Coronary artery (tissue), 2 donors: Measurements from ENCODE around the gene RCOR1.
"Not testable (repeated sequence)": the region's sequence is repeated elsewhere in the genome, so short reads cannot be mapped to it uniquely, and the experiment has no call there.

Experiments
- DNase-seq: peaks from one replicate; pipeline ENCODE4 v3.0.0-alpha.2; 2017; ENCODE audit warnings: low spot score
- H3K27ac ChIP-seq, 2 donors: fragments of 200-600 bp; sonication (generic); one replicate each; pipeline ENCODE4 v1.5.1; 2016 to 2019
- H3K4me3 ChIP-seq: fragments of 200-600 bp; sonication (generic); 2 replicates; pipeline ENCODE4 v1.5.1; 2016; ENCODE audit warnings: mild to moderate bottlenecking, moderate library complexity
- TF ChIP-seq, protein P1 (sequence below): fragments of 200-600 bp; sonication (generic); IDR thresholded peaks from one replicate; pipeline ENCODE4 v1.5.1; 2019; ENCODE audit warnings: antibody characterized with exemption

RCOR1 gene

DNA sequence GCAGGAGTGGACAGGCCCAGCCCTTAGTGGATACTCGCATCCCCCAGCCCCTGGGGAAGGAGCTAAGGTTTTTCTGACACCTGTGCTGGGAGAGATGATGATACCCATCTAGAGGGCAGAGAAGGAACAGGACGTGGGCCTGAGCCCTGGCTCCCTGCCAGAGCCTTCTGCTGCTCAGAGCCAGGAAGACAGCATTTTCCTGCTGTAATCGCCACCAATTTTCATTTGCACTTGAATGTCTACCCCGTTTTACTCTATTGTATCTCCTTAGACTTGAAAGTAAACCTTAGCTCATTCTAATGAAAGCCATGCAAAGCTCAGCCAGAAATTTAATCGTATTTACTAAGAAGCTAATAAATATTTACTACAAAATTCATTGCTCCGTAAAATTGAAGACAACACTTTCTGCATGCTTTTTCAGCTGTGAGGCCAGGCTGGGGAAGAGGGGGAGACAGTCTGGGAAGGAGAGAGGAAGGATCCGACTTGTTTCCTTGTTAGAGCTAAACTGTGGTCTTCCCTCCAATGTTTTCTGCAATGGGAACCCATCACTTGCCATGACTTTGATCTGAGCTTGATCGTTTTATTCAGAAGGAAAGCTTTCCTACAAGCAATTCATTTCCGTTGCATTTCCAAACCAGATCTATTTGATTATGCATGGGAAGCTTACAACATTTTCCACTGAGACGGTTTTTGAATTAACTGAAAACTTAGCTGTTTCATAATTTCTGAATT is 167.2 kb downstream of the RCOR1 start:
- no peak overlapping the region for H3K4me3 ChIP-seq
- no peak for DNase-seq
- H3K27ac ChIP-seq = no peak overlapping the region
- TF ChIP-seq, protein P1, sequence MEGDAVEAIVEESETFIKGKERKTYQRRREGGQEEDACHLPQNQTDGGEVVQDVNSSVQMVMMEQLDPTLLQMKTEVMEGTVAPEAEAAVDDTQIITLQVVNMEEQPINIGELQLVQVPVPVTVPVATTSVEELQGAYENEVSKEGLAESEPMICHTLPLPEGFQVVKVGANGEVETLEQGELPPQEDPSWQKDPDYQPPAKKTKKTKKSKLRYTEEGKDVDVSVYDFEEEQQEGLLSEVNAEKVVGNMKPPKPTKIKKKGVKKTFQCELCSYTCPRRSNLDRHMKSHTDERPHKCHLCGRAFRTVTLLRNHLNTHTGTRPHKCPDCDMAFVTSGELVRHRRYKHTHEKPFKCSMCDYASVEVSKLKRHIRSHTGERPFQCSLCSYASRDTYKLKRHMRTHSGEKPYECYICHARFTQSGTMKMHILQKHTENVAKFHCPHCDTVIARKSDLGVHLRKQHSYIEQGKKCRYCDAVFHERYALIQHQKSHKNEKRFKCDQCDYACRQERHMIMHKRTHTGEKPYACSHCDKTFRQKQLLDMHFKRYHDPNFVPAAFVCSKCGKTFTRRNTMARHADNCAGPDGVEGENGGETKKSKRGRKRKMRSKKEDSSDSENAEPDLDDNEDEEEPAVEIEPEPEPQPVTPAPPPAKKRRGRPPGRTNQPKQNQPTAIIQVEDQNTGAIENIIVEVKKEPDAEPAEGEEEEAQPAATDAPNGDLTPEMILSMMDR = no peak

DNA sequence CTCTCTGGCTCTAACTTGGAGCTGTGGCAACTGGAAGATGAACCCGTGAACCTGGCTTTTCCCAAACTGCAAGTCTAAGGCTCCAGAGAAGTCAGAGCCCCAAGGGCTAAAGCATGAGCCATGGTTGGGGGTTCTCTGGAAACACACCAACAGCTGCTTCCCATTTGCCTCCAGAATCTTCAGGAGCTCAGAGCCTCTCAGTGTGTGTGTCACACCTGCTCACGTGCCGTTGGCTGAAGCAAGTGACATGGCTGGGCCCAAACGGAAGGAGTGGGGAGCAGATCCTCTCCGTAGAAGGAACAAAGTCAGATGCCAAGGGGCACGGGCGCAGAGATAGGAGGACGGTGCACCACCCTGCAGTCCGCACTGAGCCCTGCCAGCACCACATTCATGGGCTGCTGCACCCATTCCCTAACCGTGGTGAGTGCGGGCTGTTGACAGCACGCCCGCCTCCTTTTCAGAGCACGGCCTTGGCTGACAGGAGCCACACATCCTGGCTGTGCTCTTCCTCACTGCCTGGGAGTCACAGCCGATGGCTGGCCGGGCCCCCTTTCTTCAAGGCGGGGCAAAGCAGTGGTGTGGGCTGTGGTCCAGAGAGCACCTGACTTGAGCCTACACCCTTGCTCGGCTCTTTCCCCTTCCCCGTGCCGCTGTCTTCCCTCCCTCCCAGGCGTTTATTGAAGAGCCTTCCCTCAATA is 168.2 kb downstream of the RCOR1 start:
- Histone ChIP-seq H3K4me3 (no peak overlapping the region), H3K27ac (no peak overlapping the region)
- TF ChIP-seq, protein P1 = no peak
- no peak for DNase-seq

DNA sequence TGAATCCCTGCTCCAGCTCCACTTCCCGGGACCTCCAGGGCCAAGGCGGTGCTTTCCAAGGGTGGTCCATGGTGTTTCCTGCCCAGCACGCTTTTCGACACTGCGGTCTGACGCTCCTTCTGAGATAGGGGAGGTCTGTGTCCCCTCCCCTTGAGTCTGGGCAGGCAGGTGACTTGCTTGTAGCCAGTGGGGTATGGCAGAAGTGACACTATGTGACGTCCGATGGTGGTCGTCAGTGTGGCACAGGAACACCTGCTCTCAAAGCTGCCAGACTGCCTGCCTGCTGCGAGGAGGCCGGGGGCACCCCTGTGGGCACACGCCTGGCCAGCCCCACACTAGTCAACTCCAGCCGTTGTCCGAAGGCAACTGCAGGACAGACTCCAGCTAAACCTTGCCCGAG is 168.8 kb downstream of the RCOR1 start:
- no peak overlapping the region for H3K4me3 ChIP-seq
- no peak overlapping the region for H3K27ac ChIP-seq
- TF ChIP-seq, protein P1 = no peak
- no peak for DNase-seq

DNA sequence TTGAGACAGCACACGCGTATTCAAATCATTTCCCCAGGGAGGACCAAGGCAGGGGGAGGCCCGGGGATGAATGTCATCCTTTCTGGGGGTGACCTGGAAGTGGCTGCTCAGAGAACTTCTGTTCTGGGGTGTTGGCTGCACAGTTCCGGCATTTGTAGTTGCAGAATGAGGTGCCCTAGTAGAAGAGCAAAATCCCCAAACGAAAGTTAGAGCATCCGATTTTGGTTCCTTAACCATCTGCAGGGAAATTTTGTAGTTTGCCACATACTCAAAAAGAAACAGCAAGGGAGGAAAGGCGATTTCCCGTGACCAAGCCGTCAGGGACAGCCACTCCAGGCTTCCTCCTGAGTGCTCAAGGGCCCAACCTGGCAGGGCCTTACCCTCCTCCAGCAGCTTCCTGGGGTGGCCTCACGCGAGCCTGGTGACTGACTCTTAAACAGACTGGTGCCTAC is 171.8 kb downstream of the RCOR1 start:
- no peak for DNase-seq
- no peak overlapping the region for H3K27ac ChIP-seq
- TF ChIP-seq, protein P1 = no peak
- no peak overlapping the region for H3K4me3 ChIP-seq

DNA sequence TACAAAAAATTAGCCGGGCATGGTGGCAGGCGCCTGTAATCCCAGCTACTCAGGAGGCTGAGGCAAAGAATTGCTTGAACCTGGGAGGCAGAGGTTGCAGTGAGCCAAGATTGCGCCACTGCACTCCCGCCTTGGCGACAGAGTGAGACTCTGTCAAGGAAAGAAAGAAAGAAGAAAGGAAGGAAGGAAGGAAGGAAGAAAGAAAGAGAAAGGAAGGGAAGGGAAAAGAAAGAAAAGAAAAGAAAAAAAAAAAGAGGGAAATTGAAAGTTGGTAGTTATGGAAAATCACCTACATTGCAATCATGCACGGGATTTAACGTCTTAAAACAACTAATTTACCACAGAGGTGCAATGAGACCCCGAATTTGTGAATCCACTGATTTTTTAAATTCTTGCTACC is 173.3 kb downstream of the RCOR1 start:
- H3K27ac ChIP-seq, DNase-seq, H3K4me3 ChIP-seq: not testable (repeated sequence)

DNA sequence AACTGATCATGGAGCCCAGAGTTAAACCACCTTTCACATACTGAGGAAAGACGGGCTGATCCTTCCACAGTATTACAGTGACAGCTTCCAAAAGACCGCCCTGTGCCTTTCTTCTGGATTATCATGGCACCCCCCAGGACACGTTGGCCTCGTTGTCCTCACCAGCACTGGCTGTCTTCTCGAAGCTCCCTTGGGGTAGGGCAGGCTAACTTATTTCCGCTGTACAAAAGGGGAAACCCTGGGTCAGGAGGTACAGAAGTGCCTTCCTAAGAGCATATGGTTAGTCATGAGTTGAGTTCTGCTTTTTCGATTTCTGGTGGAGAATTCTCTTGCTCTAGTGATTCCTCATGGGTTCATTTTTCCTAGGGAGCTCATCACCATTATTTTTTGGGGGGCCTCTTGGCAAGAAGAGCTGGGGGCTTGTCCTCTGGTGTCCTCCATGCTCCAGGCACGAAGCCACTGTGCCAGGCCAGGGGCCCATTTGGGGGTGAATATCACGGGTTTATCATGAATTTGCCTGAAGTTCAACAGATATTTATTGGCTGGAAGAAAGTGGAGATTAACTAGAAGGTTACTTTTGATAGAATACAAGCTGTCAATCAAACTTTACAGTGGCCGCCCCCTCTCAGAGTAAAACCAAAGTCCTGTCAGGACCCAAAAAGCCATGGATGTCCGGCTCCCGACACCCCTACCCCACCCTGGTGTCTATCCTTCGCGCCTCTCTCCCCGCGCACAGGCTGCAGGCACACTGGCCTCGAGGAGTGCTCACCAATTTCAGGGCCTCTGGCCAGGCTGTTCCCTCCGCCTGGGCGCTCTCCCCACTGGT is 176.0 kb downstream of the RCOR1 start:
- TF ChIP-seq, protein P1 = no peak
- peak overlapping the region in 1 of 2 donors; percentile 64 for H3K27ac ChIP-seq
- no peak overlapping the region for H3K4me3 ChIP-seq
- no peak for DNase-seq

DNA sequence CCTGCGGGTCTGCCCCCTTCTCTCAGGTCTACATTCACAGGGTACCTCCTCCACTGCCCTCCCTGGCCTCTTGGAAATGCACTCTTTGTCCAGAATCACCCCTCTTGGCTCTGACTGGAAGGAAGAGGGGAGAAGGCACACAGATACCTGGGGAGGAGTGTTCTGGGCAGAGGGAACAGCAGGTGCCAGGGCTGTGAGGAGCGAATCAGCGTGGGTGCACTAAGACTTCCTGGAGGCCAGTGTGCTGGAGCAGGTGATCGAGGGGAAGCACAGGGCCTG is 176.5 kb downstream of the RCOR1 start:
- TF ChIP-seq, protein P1 = no peak
- Histone ChIP-seq H3K4me3 (no peak overlapping the region), H3K27ac (peak overlapping the region in 1 of 2 donors; percentile 64)
- no peak for DNase-seq
